GM12878 (cell line): ENCODE measurements around the gene PSMD12.

Experiments
- CTCF ChIP-seq, 3 experiments: IDR thresholded peaks in 2 of 3; conservative IDR thresholded peaks in 1 of 3; 2 replicates each; pipeline ENCODE4 v1.5.1; 2011; ENCODE audit warnings: low read depth in 3 of 3, low read length in 3 of 3, mild to moderate bottlenecking in 3 of 3, control low read depth in 2 of 3, moderate library complexity in 2 of 3, inconsistent platforms in 1 of 3, mixed read lengths in 1 of 3; ENCODE audit not compliant: control insufficient read depth in 2 of 3, insufficient read depth in 1 of 3; ENCODE audit errors: extremely low read depth in 1 of 3
- EP300 ChIP-seq, 2 experiments: fragments of 150-350 bp in 1 of 2; IDR thresholded peaks; 2 replicates each; pipeline ENCODE4 v1.6.1; 2011 to 2012; ENCODE audit warnings: low read depth in 2 of 2, low read length in 2 of 2, borderline replicate concordance in 1 of 2, improper control_type of control experiment in 1 of 2, inconsistent platforms in 1 of 2; ENCODE audit not compliant: control insufficient read depth in 1 of 2
- GATAD2B ChIP-seq: fragments of 450-650 bp; conservative IDR thresholded peaks from 2 replicates; pipeline ENCODE4 v1.6.1; 2017; ENCODE audit warnings: low read depth, mild to moderate bottlenecking, moderate library complexity
- KDM1A ChIP-seq: fragments of 200-600 bp; sonication (generic); IDR thresholded peaks from 2 replicates; pipeline ENCODE4 v1.6.1; 2016; ENCODE audit warnings: borderline replicate concordance
- NFXL1 ChIP-seq: fragments of 450-650 bp; IDR thresholded peaks from 2 replicates; pipeline ENCODE4 v1.6.1; 2017; ENCODE audit warnings: antibody characterized with exemption, mild to moderate bottlenecking, borderline replicate concordance
- POLR2A ChIP-seq: IDR thresholded peaks from 2 replicates; pipeline ENCODE4 v1.6.1; 2011; ENCODE audit warnings: low read depth, mild to moderate bottlenecking, low read length
- RAD21 ChIP-seq: IDR thresholded peaks from 2 replicates; pipeline ENCODE4 v1.6.1; 2011; ENCODE audit warnings: mild to moderate bottlenecking, low read depth, low read length, moderate library complexity; ENCODE audit not compliant: insufficient read depth
- RFX5 ChIP-seq: IDR thresholded peaks from 2 replicates; pipeline ENCODE4 v1.6.1; 2011; ENCODE audit warnings: low read depth, low read length, improper control_type of control experiment
- SREBF2 ChIP-seq: IDR thresholded peaks from 2 replicates; pipeline ENCODE4 v1.6.1; 2012; ENCODE audit warnings: mild to moderate bottlenecking, low read length
- STAT1 ChIP-seq: fragments of 450-650 bp; conservative IDR thresholded peaks from 2 replicates; pipeline ENCODE4 v1.6.1; 2014; ENCODE audit warnings: antibody characterized with exemption, mild to moderate bottlenecking

DNA sequence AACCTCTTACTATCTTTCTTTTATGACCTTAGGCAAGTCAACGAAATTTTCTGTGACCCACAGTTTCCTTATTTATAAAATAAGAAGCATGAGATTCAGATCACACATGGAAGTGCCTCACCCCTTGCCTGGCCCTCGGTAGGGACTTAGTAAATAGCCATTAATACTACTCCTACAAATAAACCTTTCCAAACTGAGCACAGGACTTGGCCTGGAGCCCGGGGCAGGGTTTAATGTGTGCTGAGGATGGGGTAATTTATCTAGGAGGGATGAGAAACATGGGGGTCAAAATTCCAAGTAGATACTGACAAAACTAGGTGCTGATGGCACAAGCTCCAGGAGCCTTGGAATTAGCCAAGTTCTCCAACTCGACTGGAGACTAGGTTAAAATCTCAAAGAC lies 45.7 kb upstream of the PSMD12 start:
- TF ChIP-seq KDM1A = no peak
- no peak for TF ChIP-seq RAD21
- TF ChIP-seq CTCF (IDR thresholded peaks at IDR 0.05 in 2 of 3, conservative IDR thresholded peaks at IDR 0.05 in 1 of 3; ENCODE audit: control insufficient read depth in 2 of 3, extremely low read depth in 1 of 3, insufficient read depth in 1 of 3, low read depth in 3 of 3, low read length in 3 of 3) = no peak
- TF ChIP-seq SREBF2 = no peak
- TF ChIP-seq NFXL1 = no peak
- TF ChIP-seq EP300 (IDR thresholded peaks at IDR 0.05; ENCODE audit: borderline replicate concordance in 1 of 2, control insufficient read depth in 1 of 2, low read depth in 2 of 2, low read length in 2 of 2) = no peak
- no peak for TF ChIP-seq GATAD2B
- no peak for TF ChIP-seq RFX5
- no peak for TF ChIP-seq POLR2A
- TF ChIP-seq STAT1 = no peak
